ENCODE results near the gene ANO2.

The ANO2 gene

DNA sequence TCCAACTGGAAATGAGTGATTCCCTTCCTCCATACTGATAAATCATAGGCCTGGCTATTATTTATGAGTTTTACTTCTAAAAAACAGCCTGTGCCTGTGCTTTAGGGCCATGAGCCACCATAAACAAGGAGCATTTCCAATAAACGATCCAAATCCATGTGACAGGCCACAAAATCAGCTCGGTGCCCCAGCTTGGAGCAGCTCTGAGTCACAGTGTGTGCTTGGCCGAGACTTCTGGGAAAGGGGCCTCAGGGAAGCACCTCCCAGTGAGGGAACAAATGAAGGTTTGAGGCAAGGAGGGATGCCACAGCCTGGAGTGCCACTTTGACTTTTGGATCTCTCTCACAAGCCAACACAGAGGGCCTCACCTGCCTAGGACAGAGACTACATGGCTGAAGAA is 322.8 kb downstream of the ANO2 start:
- no peak for DNase-seq (ENCODE audit: low read depth)

DNA sequence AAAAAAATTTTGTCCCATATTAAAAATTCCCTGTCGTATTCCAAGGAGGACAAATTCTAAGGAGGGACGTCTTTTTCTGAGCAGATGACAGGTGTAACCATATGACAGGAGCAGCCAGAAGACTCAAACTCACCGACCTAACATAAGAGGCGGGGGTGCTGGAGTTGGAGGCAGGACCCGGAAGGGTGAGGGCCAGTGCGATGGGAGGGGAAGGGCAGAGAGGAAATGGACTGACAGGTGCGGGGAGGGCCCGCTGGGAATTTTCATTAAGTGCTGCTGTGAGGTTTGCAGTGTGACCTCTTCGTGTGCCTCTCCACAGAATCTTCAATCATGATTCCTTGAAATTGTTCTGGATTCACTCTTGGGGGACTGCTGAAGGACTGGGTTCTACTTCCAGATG is 323.7 kb downstream of the ANO2 start:
- DNase-seq (ENCODE audit: low read depth), result no peak

DNA sequence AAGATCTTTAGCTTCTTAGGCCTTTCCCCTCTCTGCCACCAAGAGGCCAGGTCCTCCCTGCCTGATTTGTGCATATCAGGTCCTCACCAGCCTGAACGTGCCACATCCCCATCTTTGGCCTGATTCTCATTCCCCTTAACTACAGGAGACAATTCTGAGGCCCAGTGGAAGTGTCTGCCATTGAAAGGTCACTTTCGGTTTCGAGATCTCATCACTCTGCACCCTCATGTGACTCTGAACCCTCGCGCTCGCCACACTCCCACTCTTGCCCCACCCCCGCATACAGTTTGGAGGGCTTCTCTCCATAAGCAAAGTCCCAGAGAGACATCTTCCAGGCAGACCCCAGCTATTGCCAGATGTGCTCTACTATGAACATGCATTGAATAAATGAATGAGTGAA is 324.2 kb downstream of the ANO2 start:
- DNase-seq (ENCODE audit: low read depth), result no peak

DNA sequence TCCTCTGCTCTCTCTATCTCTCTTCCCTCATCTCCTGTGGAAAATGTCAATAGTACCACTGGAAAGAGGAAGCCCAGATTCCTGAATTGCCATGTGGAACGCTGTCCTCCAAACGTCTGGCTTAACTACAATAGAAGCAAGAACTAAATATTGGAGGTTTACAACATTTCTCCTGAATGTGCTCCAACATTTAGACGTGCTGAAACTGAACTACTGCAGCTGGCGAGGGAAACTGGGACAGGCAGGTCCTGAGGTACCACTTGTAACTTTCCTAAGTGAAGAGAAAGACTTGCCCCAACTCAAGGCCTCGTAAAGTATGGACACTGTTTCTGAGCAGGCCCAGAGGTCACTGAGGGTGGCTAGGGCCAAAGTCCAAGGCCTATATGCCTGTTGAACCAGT is 325.4 kb downstream of the ANO2 start:
- DNase-seq (ENCODE audit: low read depth), result no peak

DNA sequence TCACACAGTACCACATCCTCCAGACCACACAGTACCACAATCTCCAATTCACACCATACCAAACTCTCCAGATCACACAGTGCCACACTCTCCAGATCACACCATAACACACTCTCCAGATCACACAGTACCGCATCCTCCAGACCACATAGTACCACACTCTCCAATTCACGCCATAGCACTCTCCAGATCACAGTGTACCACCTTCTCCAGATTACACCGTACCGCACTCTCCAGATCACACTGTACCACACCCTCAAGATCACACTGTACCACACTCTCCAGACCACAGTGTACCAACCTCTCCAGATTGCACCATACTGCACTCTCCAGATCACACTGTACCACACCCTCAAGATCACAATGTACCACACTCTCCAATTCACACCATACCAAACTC is 328.2 kb downstream of the ANO2 start:
- DNase-seq (ENCODE audit: low read depth), result no peak

DNA sequence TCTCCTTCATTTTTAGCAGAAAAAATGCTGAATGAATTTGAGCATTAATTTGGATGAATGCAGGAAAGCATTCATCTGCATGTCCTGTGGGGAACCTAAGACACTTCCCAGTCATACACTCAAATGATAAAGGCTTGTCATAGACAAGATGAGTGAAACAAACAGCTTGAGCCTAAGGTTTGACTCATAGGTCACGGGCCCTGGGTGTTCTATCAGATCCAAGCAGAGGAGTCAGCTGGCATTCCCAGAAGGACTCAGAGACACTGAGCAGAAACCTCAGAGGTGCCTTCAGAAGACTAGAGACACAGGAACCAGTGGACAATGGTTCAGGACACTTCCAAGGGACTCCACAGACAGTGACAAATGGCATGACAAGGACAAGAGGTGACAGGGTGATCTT is 329.3 kb downstream of the ANO2 start:
- no peak for DNase-seq (ENCODE audit: low read depth)

DNA sequence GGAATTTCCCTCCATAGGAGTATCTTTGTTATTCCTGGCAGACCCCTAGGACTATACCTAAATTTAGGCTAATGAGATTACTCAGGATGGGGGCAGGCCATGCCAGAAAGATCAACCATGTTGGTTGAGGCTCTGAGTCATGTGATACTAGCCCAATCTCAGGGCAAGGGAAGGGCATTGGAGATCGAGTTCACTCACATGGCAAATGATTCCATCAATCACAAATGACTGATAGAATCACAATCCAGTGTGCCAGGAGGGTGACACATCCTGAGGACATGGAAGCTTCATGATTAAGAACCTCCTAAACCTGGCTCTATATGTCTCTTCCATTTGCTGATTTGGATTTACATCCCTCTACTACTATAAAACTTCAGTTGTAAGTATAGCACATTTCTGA is 330.8 kb downstream of the ANO2 start:
- no peak for DNase-seq (ENCODE audit: low read depth)

DNA sequence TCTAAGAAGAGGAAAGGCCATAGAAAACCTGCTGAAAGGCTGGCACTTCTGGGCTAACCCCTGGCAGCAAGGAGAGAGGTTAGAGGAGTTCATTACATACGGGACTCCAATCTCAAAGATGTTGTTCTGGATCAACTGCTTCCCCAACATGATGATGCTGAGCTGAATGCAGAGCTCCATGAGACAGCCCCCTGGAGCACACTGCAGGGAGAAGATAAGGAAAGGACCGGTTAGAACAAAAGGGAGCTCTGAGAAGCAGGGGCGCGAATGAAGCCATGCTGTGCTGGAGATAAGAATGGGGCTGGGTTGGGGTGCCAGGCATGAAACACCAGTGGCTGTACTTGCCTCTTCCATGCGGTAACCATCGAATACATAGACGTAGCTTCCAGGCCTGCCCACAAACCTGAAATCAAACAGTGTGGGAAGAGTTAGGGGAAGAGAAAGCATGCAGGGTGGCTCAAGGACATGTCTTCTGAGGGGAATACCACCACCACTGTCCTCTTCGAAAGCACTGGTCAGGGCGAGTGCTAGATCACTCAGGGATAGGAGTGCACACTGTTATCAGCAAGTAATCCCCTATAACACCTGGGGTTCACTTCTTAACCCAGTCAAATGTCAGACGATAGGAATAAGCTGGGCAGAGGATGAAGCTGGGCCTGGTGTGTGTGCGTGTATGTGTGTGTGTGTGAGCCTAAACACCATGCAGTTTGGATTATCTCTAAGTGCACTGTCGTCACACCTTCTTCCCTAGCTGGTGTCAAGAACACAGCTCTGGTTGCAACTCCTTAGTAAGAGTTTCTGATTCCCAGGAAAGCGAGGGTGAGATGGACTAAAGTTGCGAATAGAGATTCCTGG is 332.3 kb downstream of the ANO2 start:
- DNase-seq (ENCODE audit: low read depth), result no peak

DNA sequence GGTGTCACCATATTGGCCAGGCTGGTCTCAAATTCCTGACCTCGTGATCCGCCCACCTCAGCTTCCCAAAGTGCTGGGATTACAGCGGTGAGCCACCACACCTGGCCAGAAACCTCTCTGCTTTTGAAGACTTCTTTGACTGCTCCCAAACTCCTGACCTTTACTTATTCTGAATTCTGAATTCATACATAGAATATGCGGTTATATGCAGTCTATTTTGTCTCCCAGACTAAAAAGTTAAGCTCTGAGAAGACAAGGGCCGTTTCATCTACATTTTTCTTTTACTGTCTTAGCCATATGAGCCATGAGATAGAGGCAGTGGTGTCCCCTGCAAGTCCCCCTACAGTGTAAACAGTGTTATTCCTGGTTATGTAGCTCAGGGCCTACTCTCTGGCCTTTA is 333.9 kb downstream of the ANO2 start:
- no peak for DNase-seq (ENCODE audit: low read depth)

DNA sequence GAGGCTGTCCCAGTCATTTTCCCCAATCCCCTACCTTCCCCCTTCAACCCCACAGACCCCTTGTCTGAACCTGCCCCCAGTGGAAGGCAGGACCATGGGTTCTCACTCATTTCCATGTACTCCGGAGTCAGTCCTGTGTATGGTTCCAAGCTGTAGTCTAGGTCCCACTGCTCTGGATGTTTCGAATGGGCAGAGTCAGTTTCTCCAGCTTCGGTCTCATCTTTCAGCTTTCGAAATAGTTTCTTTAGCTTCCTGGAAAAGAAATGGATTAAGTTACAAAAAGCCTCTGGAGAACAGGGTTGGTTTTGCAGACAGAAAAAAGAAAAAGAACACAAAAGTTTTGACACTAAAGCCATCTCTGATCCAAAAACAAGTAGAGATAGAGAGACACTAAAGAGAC is 345.7 kb downstream of the ANO2 start:
- DNase-seq (ENCODE audit: low read depth), result no peak

DNA sequence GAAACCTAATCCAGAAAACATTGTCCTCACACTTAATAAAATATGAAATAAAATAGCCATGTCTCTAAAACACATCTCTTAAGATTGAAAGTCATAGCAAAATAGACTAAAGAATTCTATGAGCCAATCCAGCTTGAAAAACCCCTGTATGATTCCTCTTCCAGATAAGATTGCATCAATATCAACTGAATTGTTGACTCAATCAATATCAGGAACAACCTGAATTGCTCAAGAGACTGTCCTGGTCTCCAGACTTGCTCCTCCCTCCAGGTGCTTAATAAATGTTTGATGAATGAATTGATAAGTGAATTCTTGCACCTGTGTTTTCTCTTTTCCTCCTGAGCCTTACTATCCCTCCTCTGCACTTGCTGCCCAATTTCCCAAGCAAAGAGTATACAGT is 351.1 kb downstream of the ANO2 start:
- no peak for DNase-seq (ENCODE audit: low read depth)

DNA sequence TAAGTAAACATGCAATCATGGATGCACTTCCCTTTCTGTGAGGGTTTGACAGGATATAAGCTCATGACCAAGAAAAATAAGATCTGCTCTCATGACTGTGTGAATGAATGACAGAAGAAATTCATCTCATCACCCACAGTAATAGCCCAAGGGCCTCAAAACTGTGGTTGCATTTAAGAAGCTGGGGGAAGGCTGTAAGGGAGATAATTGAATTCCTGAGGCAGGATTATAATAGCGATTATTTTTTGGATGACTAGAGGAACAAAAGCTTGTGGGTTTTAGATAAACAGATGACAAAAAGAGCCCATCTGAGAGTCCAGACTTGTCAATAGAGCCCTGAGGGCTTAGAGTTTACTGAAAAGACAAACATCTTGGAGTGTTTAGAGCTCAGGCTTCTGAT is 352.0 kb downstream of the ANO2 start:
- DNase-seq (ENCODE audit: low read depth), result no peak

DNA sequence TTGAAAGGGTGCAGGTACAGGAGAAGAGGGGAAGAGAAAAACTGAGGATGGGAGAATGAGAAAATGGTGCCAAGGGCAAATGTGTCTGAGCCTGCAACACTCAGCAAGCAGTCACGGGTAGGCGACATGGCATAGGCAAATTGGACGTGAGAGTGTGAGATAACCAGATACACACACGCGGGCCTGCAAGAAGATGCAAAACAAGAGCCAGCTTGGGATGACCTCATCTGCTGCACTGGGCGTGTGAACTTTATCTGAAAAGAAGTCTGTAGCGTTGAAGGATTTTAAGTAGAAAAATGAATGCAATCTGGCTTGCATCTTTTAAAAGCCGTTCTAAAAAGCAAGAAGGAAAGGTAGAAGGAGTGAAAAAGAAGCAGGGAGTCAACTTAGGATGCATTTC is 352.7 kb downstream of the ANO2 start:
- no peak for DNase-seq (ENCODE audit: low read depth)

DNA sequence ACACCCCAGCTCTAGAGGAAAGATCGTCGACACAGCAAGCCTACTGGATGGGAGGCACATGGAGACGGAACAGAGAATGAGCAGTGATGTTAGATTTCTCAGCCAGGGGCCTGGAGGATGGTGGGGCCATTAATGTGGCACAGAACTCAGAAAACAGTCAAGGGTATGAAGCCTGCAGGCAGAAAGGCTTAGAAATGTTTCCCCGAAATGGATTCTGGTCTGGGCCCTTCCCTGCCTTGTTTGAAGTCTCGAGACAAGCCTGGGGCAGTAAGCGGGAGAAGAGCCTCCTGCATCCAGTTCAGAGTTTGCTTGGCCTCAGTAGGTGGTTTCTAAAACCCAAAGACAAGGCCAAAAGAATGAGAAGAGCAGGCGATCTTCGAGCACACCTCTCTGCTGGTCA is 354.7 kb downstream of the ANO2 start:
- no peak for DNase-seq (ENCODE audit: low read depth)

DNA sequence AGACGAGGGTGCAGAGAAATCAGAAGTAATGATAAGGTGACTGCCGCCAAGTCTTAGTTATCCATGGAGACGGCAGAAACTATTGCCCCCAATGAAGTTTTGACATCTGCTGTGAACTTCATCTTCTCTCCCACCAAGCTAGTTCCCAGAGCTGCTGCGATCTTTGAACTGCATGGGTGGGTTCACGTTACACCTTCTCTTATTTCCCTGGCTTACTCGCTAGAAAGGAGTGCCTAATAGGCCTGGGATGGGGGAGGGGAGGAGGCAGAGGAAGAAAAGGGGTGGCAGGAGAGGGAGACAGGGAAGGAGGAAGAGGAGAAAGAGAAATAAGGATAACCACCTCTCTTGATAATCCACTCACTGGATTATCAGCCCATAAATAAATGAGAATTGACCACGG is 356.0 kb downstream of the ANO2 start:
- DNase-seq (ENCODE audit: low read depth), result no peak

DNA sequence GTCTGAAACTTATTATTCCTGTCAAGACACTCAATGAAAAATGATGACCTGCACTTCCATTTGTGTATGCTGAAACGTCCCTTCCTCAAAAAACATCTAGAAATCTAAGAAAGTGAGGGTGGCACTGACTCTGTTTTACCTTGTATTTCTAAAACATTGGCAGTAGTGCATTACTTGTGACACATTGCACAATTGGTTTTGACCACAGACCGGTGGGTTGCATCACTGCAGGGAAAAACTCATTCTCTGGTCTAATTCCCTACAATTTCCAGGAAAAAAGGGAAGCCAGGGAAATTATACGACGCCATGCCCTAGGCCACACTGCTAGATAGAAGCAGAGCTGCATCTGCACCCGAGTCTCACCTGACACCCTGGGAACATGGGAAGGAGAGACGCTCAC is 356.5 kb downstream of the ANO2 start:
- no peak for DNase-seq (ENCODE audit: low read depth)

DNA sequence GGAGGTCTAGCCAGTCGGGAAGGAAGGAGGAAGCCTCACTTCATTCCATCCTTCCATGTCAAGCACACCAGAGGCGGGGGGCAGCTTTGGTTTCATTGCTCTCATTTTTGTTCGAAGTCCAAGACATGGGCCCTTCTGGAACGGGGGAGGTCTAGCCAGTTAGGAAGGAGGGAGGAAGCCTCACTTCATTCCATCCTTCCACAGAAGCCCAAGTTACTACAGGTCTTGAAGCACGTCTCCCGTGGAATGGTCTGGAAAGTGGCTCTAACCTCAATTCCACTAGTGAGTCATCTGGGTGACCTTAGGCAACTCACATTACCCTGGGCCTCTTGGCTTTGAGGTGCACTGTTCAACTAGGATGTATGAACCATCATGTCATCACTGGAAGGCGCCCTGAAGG is 356.9 kb downstream of the ANO2 start:
- DNase-seq (ENCODE audit: low read depth), result no peak

DNA sequence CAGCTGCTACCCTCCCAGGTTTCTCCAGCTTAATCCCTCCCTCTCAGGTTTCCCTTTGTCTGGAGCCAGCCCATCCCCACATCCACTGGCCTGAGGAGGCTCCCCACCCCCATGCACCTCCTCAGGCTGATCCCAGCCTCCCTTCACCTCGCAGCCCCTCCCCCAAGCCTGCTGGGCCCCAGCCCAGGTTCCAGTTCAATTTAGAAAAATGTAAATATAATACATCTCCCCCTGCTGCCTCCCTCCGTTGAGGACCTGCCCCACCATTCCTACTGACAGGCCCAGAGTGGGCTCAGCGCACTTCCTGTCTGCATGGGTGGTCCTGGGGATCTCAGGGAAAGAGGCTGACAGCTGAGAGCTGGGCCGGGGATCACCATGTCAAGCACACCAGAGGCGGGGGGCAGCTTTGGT is 357.3 kb downstream of the ANO2 start:
- DNase-seq (ENCODE audit: low read depth), result no peak

DNA sequence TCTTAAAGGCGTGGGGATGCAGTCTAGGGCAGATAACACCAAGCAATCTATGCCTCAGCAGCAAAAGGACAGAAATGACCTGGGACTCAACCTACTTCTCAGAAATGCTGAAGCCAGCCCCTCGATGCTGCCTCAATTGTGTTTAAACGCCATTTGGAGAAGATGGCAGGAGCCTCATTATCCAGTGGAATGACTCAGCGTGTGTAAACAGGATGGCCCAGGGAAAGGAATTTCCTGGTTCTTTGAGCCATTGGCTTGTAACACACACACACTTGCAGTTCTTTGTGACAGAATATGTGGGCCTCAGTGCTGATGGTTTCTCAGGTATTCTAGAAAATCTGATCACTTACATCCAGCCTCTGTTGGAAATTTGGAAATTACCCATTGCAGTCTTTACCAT is 358.9 kb downstream of the ANO2 start:
- no peak for DNase-seq (ENCODE audit: low read depth)

DNA sequence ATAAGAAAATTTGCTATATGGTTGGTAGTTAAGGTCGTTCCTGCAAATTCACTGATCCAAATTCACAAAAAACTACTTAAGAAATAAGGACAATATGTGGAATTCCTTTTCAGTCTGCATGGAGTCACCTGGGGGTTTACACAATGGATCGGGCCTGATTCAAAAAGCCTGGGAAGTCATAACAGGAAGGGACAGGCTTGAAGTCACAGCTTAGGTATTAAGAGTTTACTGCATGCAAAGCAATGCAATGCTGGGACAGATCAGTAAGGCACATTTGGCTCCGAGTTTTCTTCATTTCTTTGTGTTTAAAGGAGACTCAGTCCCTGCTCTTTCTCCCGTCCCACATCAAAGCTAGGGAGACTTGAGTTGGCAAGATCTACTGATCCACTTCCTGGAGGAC is 359.9 kb downstream of the ANO2 start:
- no peak for DNase-seq (ENCODE audit: low read depth)

DNA sequence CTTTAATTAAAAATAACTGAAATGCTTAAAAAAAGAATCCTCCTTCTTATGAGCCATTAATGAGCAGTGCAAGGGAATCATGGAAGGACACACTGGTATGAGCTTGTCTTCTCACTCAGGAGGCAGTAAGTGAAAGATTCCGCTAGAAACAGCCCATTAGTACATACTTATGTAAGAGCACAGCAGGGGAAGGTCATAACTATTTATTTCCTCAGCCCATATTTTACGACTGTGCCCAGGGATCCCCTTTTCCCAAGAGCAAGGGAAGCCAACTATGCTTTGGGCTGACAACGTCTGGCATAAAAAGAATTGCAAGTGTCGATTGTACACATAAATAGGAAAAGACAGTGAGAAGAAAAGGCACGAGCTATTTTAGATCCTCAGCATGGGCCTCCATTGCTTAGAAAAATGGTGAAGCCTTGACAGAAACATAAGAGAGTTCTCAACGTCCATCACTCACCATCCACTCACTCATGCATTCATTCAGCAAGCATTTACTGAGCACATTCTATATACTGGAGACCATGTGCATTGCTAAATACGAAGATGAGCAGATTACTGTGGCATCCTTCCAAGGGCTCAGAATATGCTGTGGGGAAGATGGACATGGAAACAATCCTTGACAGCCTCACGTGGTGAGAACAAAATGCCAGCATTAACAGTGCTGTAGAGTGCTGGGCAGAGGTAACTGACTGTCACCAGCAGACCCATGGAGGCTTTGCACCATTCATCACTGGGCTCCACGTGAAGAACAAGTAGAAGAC is 360.5 kb downstream of the ANO2 start:
- no peak for DNase-seq (ENCODE audit: low read depth)

DNA sequence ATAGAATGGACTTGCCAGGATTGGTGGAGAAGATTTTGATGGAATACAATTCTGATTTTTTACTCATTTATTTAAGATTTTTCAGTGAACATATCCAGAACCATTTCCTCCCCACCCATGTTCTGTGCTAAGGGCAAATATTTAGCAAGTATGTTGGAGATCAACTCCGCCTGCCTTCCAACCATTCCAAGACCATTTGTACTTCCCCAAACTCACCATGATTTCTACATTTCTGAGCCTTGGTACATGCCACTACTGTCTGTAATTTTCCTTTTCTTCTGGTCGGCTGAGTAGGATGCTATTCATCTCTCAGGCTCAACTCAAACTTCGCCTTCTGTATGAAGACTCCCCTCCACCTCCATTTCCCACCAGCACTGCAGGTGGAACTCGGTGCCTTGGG is 362.5 kb downstream of the ANO2 start:
- DNase-seq (ENCODE audit: low read depth), result no peak

DNA sequence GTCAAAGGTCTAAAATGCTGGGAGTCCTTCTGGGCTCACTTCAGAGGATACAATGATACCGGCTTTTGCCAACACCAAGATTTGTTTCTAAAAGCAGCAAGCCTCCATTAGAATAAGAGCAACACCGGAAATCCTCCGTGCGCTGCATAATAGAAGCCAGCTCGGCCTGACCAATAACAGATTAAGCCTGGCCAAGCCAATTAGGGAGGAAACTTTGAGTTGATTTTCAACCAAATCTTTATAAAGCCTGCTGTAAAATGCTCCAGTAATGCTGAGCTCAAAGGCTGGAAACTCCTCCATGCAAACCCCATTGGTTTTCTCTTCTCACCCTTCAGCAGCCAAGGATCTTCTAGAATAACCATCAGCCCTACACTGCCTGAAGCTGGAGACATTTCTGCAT is 363.0 kb downstream of the ANO2 start:
- no peak for DNase-seq (ENCODE audit: low read depth)

DNA sequence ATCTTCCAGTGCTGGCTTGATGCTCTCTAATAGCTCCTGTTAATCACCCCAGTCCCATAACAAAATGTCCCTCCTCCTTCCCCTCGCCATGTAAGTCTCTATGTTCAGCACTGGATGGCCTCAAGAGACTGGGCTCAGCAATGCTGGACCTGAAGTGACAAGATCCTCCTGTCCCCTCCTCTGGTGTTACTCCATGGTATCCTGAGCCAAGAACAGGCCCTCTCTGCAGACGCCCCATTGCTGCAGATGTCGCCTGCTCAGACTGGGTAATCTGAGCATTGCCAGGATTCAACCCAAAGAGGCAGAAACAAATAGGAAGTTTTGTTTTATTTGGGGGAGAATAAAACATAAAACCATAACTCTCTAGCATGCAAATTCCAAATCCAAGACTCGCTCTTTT is 363.4 kb downstream of the ANO2 start:
- no peak for DNase-seq (ENCODE audit: low read depth)
